K562 (cell line): ENCODE data around the gene HOXB7. TPM values are rescaled to one million over a fixed set of nuclear protein-coding genes. Genes with fewer than 3 reads are reported as not detected.

Source experiments
- ATAC-seq: fragments of 200-7000 bp; cut with Tn5 transposase; 3 replicates; pipeline ENCODE4 v1.9.1; 2020; ENCODE audit warnings: moderate library complexity
- BruUV-seq: library from RNA; stranded (reverse); fragments of 400-500 nt; replicated peaks from 2 replicates; lab custom pipeline; 2021; lab: Mats Ljungman, UMichigan
- CTCF ChIA-PET: fragments of 300-600 bp; formaldehyde crosslinking; extraction: SDS; loops from one replicate; lab custom pipeline; 2021; ENCODE audit warnings: low intra/inter-chr PET ratio; lab: Yijun Ruan, JAX
- POLR2A ChIA-PET: fragments of 300-600, 350-650 bp; sonication (Branson Sonifier 250); formaldehyde crosslinking; extraction: SDS; loops from one replicate; lab custom pipeline; 2021; ENCODE audit warnings: antibody characterized with exemption, inconsistent platforms; lab: Yijun Ruan, JAX
- DNase-seq, 4 experiments: peaks; one replicate each; pipeline versions ENCODE4 v3.0.0 to v3.0.0-alpha.2; 2011 to 2018; ENCODE audit warnings: low spot score in 3 of 4, mixed read lengths in 3 of 4; ENCODE audit errors: extremely low read depth in 1 of 4
- FAIRE-seq: peaks from 2 replicates; lab custom pipeline; 2011; peaks lifted over from hg19 to GRCh38; lab: Jason Lieb, UNC
- H2AFZ ChIP-seq: 2 replicates; pipeline ENCODE4 v1.6.0; 2011; ENCODE audit warnings: low read depth, low read length, control low read depth, inconsistent platforms
- H3K27ac ChIP-seq: fragments of 200-600 bp; 3 replicates; pipeline ENCODE4 v1.8.0; 2011; ENCODE audit warnings: low read depth, mild to moderate bottlenecking, control low read depth, inconsistent platforms, low read length, moderate library complexity, mixed read lengths; ENCODE audit errors: extremely low read depth
- H3K27me3 ChIP-seq, 2 experiments: fragments of 300-600 bp in 1 of 2; 2 replicates in 1 of 2; 3 replicates in 1 of 2; pipeline versions ENCODE4 v1.6.0 to v1.8.0; 2011; ENCODE audit warnings: inconsistent platforms in 2 of 2, low read length in 2 of 2, mild to moderate bottlenecking in 1 of 2, mixed read lengths in 1 of 2, moderate library complexity in 1 of 2; ENCODE audit not compliant: control insufficient read depth in 2 of 2, insufficient read depth in 2 of 2
- H3K36me3 ChIP-seq: fragments of 300-600 bp; 3 replicates; pipeline ENCODE4 v1.8.0; 2011; ENCODE audit warnings: mild to moderate bottlenecking, low read length, inconsistent platforms; ENCODE audit not compliant: control insufficient read depth, insufficient read depth
- H3K4me1 ChIP-seq, 2 experiments: fragments of 200-600 bp in 1 of 2; replicated peaks in 1 of 2; 2 replicates in 1 of 2; 3 replicates in 1 of 2; pipeline versions ENCODE4 v1.5.1 to v1.8.0; 2011; ENCODE audit warnings: inconsistent platforms in 2 of 2, low read length in 2 of 2, mild to moderate bottlenecking in 1 of 2, mixed read lengths in 1 of 2, moderate library complexity in 1 of 2; ENCODE audit not compliant: control insufficient read depth in 2 of 2, insufficient read depth in 2 of 2
- H3K4me2 ChIP-seq: 2 replicates; pipeline ENCODE4 v1.6.1; 2011; ENCODE audit warnings: low read length, control low read depth, inconsistent platforms, mixed read lengths; ENCODE audit not compliant: insufficient read depth
- H3K4me3 ChIP-seq: fragments of 200-600 bp; sonication (generic), shearing (Covaris generic); 2 replicates; pipeline ENCODE4 v1.5.1; 2016; ENCODE audit warnings: control low read depth, inconsistent platforms
- H3K79me2 ChIP-seq: fragments of 200-600 bp; 3 replicates; pipeline ENCODE4 v1.8.0; 2011; ENCODE audit warnings: low read length, inconsistent platforms; ENCODE audit not compliant: control insufficient read depth, insufficient read depth
- H3K9ac ChIP-seq, 2 experiments: 2 replicates each; pipeline versions ENCODE4 v1.6.0 to v1.6.1; 2011; ENCODE audit warnings: low read depth in 2 of 2, low read length in 2 of 2, control low read depth in 1 of 2, inconsistent platforms in 1 of 2, mild to moderate bottlenecking in 1 of 2, mixed read lengths in 1 of 2; ENCODE audit not compliant: insufficient read depth in 1 of 2
- H3K9me1 ChIP-seq: one replicate; pipeline ENCODE4 v1.6.0; 2011; ENCODE audit warnings: inconsistent platforms, mild to moderate bottlenecking, low read length, moderate library complexity; ENCODE audit not compliant: control insufficient read depth, insufficient read depth
- H3K9me3 ChIP-seq: replicated peaks from 2 replicates; pipeline ENCODE4 v1.5.1; 2011; ENCODE audit warnings: low read depth, low read length, inconsistent platforms; ENCODE audit not compliant: control insufficient read depth, insufficient read depth
- H4K20me1 ChIP-seq: replicated peaks from 2 replicates; pipeline ENCODE4 v1.6.1; 2011; ENCODE audit warnings: low read length, inconsistent platforms, mixed read lengths; ENCODE audit not compliant: control insufficient read depth, insufficient read depth
- BRD9 ChIP-seq: fragments of 450-650 bp; IDR thresholded peaks from 2 replicates; pipeline ENCODE4 v1.6.1; 2018; ENCODE audit warnings: low read depth; ENCODE audit not compliant: partially characterized antibody
- CAMTA2 ChIP-seq: fragments of 250-450 bp; sonication (Bioruptor Pico); conservative IDR thresholded peaks from 2 replicates; pipeline ENCODE4 v1.5.1; 2022
- DPF2 ChIP-seq: fragments of 450-650 bp; IDR thresholded peaks from 2 replicates; pipeline ENCODE4 v1.6.1; 2016
- FOXJ3 ChIP-seq: sonication (generic); formaldehyde crosslinking; IDR thresholded peaks from 2 replicates; pipeline ENCODE4 v1.4.0; 2020; ENCODE audit warnings: mild to moderate bottlenecking, missing genetic modification reagents
- FOXM1 ChIP-seq, 2 experiments: fragments of 450-650 bp in 1 of 2; sonication (generic) in 1 of 2; formaldehyde crosslinking in 1 of 2; IDR thresholded peaks; 2 replicates each; pipeline versions ENCODE4 v1.6.1 to v1.9.0; 2017 to 2022; ENCODE audit warnings: low read depth in 2 of 2, mild to moderate bottlenecking in 2 of 2, missing genetic modification reagents in 1 of 2, moderate library complexity in 1 of 2
- HDAC1 ChIP-seq, 2 experiments: fragments of 450-650 bp; IDR thresholded peaks; 2 replicates each; pipeline ENCODE4 v1.6.1; 2016 to 2017; ENCODE audit warnings: inconsistent platforms in 1 of 2, mild to moderate bottlenecking in 1 of 2, moderate library complexity in 1 of 2
- KDM5B ChIP-seq: fragments of 200-600 bp; sonication (generic); IDR thresholded peaks from 2 replicates; pipeline ENCODE4 v1.6.1; 2012; ENCODE audit warnings: low read depth, mild to moderate bottlenecking, moderate library complexity, low read length, control low read depth, inconsistent platforms; ENCODE audit not compliant: insufficient replicate concordance
- MLLT1 ChIP-seq, 2 experiments: fragments of 450-650 bp; IDR thresholded peaks; 2 replicates each; pipeline ENCODE4 v1.6.1; 2016
- POLR2G ChIP-seq: fragments of 200-400 bp; formaldehyde crosslinking; IDR thresholded peaks from 2 replicates; pipeline ENCODE4 v1.6.1; 2017; ENCODE audit warnings: low read depth, mild to moderate bottlenecking, antibody characterized with exemption, low read length, moderate library complexity
- PREB ChIP-seq: sonication (generic); formaldehyde crosslinking; IDR thresholded peaks from 2 replicates; pipeline ENCODE4 v1.8.1; 2023; ENCODE audit warnings: mild to moderate bottlenecking, missing genetic modification reagents
- PTBP1 ChIP-seq: fragments of 200-400 bp; formaldehyde crosslinking; IDR thresholded peaks from 2 replicates; pipeline ENCODE4 v1.6.1; 2017; ENCODE audit warnings: low read depth, low read length
- RAD51 ChIP-seq: fragments of 450-650 bp; IDR thresholded peaks from 2 replicates; pipeline ENCODE4 v1.7.1; 2016; ENCODE audit warnings: low read depth, mild to moderate bottlenecking, borderline replicate concordance
- SUPT5H ChIP-seq: fragments of 450-650 bp; IDR thresholded peaks from 2 replicates; pipeline ENCODE4 v1.6.1; 2016
- USF2 ChIP-seq: sonication (generic); formaldehyde crosslinking; IDR thresholded peaks from 2 replicates; pipeline ENCODE4 v1.5.0; 2020; ENCODE audit warnings: missing genetic modification reagents
- VEZF1 ChIP-seq: fragments of 200-800 bp; sonication (Bioruptor generic); IDR thresholded peaks from 2 replicates; pipeline ENCODE4 v1.6.1; 2017; ENCODE audit warnings: missing genetic modification characterization, missing compliant biosample characterization
- ZNF175 ChIP-seq: fragments of 200-800 bp; sonication (Bioruptor generic); IDR thresholded peaks from 2 replicates; pipeline ENCODE4 v1.6.1; 2016; ENCODE audit warnings: low read depth, mild to moderate bottlenecking, missing genetic modification characterization, missing compliant biosample characterization
- ZNF212 ChIP-seq: fragments of 450-650 bp; formaldehyde crosslinking; IDR thresholded peaks from 2 replicates; pipeline ENCODE4 v1.4.0; 2020; ENCODE audit warnings: mild to moderate bottlenecking
- WGBS: fragments of 100-300 bp; shearing (Covaris generic); methylation state at CpG from one replicate; pipeline ENCODE4 v1.1.6; 2016; ENCODE audit warnings: low coverage, mixed read lengths; ENCODE audit not compliant: insufficient coverage; ENCODE audit errors: missing lambda C conversion rate; 5-methylcytosine and 5-hydroxymethylcytosine counted together
- in situ Hi-C: fragments of 300-500 bp; cut with MboI; formaldehyde crosslinking; loops from 4 replicates; pipeline ENCODE4 v1.15.0; 2018; ENCODE audit warnings: inconsistent platforms, mixed read lengths
- intact Hi-C: fragments of 100-400 bp; cut with micrococcal nuclease; formaldehyde crosslinking; loops from 2 replicates; pipeline ENCODE4 v1.14.2; 2022
- polyA plus RNA-seq, 8 experiments: library from polyadenylated mRNA; depleted of rRNA in 4 of 8; stranded (reverse) in 5 of 8; unstranded in 3 of 8; fragments of >200 nt; fragmentation: Nextera tagmentation in 2 of 8; fragmentation: Illumina TruSeq in 1 of 8; extraction: Ambion mirVana in 2 of 8; extraction: Trizol in 1 of 8; gene quantifications; 2 replicates each; pipeline versions ENCODE4 v1.2.1 to v1.2.3, GENCODE V29; 2011 to 2014; ENCODE audit warnings: inconsistent platforms in 1 of 8, missing spikeins in 1 of 8
- total RNA-seq, 7 experiments: library from RNA; depleted of rRNA in 6 of 7; stranded (reverse); fragments of >200 nt in 6 of 7; fragmentation: Illumina TruSeq in 2 of 7; extraction: Trizol in 2 of 7; gene quantifications; 2 replicates each; pipeline versions ENCODE4 v1.2.1 to v1.2.3, GENCODE V29; 2011 to 2021; ENCODE audit warnings: low replicate concordance in 1 of 7

HOXB7 gene
- total and polyA plus RNA-seq, 9 of the 15 experiments (the other 6 are each of a cell fraction or from before 2014, with no cell fraction given): 5.5 to 16.7 (median 8.3) TPM

- H3K4me1 ChIP-seq: peaks cover 35 to 60% of the 10 kb centered on the region in 2 experiments
- TF ChIP-seq HDAC1 (IDR thresholded peaks at IDR 0.05) (0 out of 4 replicates have a peak, but pooled peaks of 1 of the 2 experiments have one; percentile 34), FOXJ3 (CRISPR knock-in tag) (no peak), DPF2 (peak; percentile 16; the same call in 1 of the 2 replicates), ZNF175 (0 out of 2 replicates have a peak, but pooled peaks have one; percentile 43), PTBP1 (no peak), BRD9 (peak; percentile 28), SUPT5H (peak; percentile 63; the same call in 1 of the 2 replicates), VEZF1 (CRISPR knock-in tag) (peak; percentile 33), RAD51 (peak; percentile 91), USF2 (CRISPR knock-in tag) (peak; percentile 95), CAMTA2 (CRISPR knock-in tag) (no peak), PREB (CRISPR knock-in tag) (0 out of 2 replicates have a peak, but pooled peaks have one; percentile 73), MLLT1 (IDR thresholded peaks at IDR 0.05) (peak in 1 of 2 experiments; percentile 18; a peak in 1 of 4 replicates), POLR2G (0 out of 2 replicates have a peak, but pooled peaks have one; percentile 14), FOXM1 (IDR thresholded peaks at IDR 0.05; ENCODE audit: low read depth) (peak; percentile 83), FOXM1 (CRISPR knock-in tag; IDR thresholded peaks at IDR 0.05; ENCODE audit: low read depth) (no peak), ZNF212 (CRISPR knock-in tag) (no peak), KDM5B (peak; percentile 66)
These were observed 6.0 kb downstream of the HOXB7 start, which contains the start of gene HOXB6 for GRCh38 chr17:48604770-48605329. TSS of gene HOXB6 (minus strand) at chr17:48604986. CDS start at chr17:48598150, 6,836 bp downstream.

More at GRCh38 chr17:48604770-48605329, 6.0 kb downstream of the HOXB7 start, which contains the start of gene HOXB6:
- Histone ChIP-seq H3K79me2 (peaks cover 60% of the 10 kb centered on the region), H3K27ac (peak within 1 kb of the TSS; percentile 81), H3K4me3 (peak within 1 kb of the TSS; percentile 59), H3K9me1 (no peaks in the 10 kb centered on the region), H3K4me2 (peak within 1 kb of the TSS; percentile 87), H3K9ac (peak within 1 kb of the TSS; percentile 83 to 92), H2AFZ (peak within 1 kb of the TSS; percentile 97), H3K9me3 (no peaks in the 10 kb centered on the region), H3K27me3 (no peaks in the 10 kb centered on the region), H4K20me1 (no peaks in the 10 kb centered on the region; the same call in 1 of the 2 replicates), H3K36me3 (peaks cover 6% of the 10 kb centered on the region; the same call in 1 of the 3 replicates)
- intact Hi-C loops (no loop called here), in situ Hi-C loops (no loop called here)
- ChIA-PET CTCF (no interaction called here), POLR2A (interaction anchor here (0.7 to 1.2 kb wide), 6 partner anchors 10 to 732 kb away, joined by 3 read pairs; partner anchors contain the start of gene HOXB8)
- DNase-seq (peak; percentile 65 to 77 (median 69)), FAIRE-seq (peak; percentile 82), ATAC-seq (peak; percentile 63)
- 0% methylated on average over 10 of the region's 16 CpGs for WGBS
- no TSS peak for BruUV-seq
